ENCODE data around the gene SH3BP2.

The SH3BP2 gene

DNA sequence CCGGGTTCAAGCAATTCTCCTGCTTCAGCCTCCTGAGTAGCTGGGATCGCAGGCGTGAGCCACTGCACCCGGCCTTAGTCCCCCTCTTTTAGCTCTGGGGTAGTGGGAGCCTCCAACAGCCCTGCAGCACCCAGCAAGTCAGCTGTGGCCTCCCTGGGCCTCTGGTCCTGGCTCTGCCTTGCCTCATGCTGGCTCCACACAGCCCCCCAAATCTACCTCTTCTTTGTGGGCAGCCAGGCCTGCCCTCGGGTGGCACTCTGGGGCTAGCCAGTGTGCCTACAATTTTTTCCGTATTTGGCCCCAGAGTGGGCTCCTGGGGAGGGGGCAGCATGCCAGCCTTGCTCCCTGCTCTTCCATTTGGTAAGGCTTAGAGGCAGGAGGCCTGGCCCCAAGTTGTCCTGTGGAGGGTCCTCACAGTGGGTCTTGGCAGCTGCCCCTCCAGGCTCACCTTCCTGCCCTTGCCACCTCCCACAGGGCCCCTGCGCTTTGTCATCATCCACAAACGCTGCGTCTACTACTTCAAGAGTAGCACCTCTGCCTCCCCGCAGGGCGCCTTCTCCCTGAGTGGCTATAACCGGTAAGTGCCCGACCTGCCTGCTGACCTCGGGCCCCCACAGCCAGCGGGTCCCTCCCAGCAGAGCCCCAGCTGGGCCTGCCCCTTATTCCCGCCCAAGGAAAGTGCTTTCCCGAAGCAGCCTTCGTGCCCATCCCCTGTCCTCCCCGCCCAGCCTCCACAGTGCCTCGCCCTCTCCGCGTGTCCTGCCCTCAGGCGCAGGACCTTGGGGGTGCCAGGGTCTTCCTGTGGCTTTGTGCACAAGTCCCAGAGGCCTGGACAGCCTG is 29.8 kb downstream of the SH3BP2 start:
- FAIRE-seq, result no peak

DNA sequence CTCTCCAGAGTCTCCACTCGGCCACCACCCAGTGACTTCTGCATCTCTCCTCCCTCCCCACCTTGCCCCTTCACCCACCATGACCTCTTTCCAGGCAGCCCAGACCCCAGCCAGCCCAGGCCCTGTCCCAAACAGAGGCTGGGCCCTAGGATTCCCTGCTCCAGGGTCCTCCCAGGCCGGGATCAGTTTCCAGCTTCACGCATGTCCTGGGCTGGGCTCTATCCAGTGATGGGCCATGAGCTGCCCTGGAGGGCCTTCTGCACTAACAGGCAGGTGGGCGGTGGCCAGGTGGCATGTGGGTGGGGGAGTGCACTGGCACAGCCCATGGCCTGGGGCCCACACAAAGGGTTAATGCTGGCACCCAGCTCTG is 30.4 kb downstream of the SH3BP2 start:
- no peak for FAIRE-seq

DNA sequence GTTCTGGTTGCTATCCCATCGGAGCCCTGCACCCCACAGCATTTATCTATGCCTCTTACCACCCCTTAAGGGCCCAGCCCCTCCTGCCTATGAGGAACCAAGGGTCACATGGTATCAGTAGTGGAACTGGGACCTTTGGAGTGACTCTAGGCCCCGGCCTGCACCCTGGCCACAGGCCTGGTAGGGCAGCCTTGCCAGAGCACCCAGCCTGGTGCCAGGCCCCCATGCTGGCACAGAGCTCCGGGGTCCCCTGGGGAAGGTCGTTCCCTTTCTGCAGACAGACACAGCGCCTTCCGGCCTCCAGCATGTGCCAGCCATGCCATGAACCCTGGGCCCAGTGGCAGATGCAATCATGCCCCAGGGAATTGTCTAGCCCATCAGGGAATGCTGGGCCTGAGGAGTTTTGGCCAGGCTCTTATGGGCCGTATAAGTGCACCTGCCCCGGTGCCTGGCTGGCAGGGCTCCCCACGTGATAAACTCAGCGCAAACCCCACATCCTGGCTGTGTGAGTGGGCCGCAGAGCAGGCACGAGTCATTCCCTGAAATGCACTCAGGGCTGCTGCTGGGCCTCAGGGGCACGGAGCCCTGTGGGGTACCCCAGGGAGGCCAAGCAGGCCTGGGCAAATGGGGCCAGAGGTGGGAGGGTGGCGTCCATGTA is 30.9 kb downstream of the SH3BP2 start:
- FAIRE-seq, result no peak

GRCh38 chr4:2824329-2824835 is 31.5 kb downstream of the SH3BP2 start:
- no peak for FAIRE-seq

DNA sequence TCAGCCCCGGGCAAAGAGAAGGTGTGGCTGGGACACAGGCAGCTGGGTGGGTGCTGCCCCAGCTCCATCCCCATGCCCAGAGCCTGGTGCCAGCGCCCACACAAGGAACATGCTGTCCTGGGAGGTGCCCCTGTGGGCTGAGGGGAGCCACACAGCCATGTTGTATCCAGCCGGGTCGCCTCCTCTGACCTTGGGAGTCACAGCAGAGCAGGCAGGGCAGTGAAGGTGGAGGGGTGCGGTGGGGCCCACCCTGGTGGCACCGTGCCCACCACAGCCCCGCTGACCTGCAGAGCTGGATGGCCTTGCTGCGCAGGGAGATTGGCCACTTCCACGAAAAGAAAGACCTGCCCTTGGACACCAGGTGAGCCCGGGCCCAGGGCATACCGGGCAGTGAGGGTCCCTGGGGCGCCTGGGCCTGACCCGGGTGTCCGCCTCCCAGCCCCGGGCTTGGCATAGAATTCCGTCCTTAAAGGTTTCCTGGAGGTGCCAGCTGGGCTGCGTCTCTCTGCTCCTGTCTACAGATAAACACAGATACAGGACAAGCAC is 32.0 kb downstream of the SH3BP2 start:
- FAIRE-seq, result no peak

DNA sequence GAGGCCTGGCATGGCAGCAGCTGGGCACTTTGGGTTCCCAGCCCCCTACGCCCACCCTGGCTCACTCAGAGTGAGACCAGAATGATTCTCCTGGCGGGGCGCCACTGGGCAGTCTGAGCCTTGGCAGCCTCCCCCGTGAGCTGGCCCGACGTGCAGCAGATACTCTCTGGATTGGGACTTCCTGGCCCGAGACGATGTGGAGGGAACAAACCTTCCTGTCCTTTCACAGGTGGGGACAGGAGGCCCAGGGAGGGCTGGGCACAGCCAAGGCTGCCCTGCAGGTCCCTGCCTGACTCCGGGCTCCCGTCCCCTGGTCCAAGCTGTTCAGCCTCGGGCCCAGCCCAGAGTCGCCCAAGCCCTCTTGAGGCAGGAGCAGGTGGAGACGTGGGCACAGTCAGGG is 32.9 kb downstream of the SH3BP2 start:
- no peak for FAIRE-seq

DNA sequence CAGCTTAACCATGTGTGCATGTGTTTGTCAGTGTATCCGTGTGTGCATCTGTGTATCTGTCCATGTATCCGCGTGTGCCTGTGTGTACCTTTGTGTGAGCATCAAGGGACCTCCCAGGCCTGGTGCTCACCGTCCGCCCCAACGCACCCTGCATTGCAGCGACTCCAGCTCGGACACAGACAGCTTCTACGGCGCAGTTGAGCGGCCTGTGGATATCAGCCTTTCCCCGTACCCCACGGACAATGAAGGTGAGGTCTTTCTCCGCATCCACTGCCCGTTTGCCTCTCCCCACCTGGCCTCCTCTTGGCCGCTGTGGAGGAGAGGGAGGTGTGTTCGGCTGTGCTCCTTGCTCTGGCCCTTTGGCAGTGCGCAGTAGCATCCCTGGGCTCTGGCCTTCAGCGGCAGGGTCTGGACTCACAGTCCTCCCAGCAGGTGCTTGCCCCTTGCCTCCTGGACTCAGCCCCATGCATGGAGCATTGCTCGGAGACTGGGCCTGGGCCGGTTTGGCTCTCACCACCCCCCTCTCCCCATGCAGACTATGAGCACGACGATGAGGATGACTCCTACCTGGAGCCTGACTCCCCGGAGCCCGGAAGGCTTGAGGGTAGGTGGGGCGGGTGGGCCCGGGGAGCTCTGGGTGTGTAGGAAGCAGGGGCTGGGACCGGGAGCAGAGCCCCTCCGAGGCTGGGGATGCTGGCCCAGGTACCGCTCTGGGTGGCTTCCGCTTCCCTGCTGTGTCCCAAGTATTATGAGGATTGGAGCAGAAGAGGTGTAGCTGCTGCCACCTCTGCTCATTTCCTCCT is 34.4 kb downstream of the SH3BP2 start:
- no peak for FAIRE-seq

DNA sequence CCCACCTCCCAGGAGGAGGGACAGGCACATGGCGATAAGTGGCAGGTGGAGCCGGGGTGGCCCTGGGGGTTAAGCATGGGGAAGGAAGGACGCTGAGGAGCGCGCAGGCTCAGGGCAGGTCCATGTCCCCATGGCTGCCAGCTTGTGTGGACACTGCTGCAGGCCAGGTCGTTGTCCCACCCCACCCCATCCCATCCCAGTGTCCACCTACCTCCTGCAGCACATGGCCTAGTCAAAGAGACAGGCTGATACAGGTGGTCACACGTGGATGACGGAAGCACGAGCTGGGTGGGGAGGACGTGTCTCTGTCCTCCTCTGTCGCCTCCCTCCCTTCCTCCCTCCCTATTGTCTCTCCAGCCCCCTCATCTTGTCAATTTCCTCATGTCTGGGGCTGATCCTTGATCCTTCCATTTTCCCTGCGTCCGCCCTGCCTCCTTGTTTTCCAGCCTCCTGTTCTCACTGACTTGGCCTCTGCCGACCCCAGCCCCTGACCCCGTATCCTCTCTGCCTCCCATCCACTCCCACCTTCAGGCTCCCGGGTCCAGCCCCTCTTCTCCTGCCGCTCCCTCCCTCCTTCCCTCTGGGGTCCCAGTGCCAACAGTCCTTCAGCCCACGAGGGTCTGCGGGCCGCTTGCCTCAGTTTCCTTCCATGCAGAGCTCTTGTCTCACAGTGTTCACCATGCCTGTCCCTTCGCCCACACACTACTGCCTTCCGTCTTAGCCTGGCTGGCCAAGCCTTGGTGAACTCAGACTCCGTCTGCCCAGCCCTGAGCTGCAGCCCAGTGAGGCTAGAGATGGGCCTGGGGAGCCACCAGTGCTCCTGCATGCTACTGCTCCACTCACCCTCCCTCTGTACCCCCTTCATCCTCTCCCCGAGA is 35.2 kb downstream of the SH3BP2 start:
- FAIRE-seq, result no peak

- FAIRE-seq, result no peak
Measured at GRCh38 chr4:2828758-2829181, 35.9 kb downstream of the SH3BP2 start.

- no peak for FAIRE-seq
Measured at GRCh38 chr4:2829321-2829932, 36.5 kb downstream of the SH3BP2 start.

DNA sequence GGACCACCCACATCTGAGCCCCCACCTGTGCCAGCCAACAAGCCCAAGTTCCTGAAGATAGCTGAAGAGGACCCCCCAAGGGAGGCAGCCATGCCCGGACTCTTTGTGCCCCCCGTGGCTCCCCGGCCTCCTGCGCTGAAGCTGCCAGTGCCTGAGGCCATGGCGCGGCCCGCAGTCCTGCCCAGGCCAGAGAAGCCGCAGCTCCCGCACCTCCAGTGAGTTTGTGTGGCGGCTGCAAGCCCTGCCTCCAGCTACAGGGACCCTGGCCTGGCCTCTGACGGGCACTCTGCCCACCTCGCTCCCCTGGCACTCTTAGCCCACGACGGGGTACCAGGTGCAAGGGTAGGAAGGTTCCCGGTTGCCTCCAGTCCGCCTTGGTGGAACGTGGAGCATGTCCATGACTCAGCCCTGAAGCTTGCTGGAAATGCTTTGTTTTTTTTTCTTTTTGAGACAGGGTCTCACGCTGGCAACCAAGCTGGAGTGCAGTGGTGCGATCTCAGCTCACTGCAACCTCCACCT is 37.1 kb downstream of the SH3BP2 start:
- no peak for FAIRE-seq

DNA sequence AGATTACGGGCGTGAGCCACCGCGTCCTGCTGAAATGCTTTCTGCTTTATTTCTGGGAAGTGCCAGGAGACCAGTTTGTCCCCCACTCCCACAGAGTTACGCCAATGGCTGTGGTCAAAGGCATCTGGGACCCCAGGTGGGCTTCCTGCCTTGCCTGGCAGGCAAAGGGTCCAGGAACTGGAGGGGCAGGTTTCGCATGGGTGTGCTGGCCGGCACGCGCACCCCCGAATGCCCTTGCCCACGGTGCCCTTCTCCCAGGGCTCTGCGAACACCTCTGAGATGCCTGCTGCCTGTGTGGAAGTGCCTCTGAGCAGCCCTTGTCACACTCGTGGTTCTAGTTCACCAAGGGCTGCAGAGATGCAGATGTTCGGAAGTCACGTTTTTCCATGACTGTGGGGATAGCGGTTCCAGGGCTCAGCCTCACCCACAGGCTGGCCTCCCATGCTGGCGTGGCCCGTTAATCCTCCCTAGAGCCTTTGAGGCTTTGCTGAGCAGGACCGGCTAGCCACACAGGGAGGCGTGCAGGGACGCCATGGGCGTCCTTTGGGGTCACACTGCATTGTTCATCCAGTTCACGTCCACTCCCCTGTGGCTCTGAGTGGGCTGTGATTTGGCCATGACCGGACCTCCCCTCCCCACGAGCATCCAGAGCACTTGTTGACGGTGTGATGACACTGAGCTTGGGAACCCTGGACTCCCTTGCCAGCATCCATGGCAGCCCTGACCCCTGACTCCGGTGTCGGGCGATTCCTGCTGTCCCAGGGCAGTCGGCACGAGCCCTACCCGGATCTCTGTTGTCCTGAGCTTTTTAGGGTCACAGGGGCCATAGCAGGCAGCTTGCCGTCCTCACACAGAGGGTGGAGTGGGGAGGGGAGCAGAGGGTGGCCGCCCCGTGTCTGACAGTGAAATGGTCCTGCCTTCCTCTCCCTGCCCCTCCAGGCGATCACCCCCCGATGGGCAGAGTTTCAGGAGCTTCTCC is 38.0 kb downstream of the SH3BP2 start:
- no peak for FAIRE-seq

DNA sequence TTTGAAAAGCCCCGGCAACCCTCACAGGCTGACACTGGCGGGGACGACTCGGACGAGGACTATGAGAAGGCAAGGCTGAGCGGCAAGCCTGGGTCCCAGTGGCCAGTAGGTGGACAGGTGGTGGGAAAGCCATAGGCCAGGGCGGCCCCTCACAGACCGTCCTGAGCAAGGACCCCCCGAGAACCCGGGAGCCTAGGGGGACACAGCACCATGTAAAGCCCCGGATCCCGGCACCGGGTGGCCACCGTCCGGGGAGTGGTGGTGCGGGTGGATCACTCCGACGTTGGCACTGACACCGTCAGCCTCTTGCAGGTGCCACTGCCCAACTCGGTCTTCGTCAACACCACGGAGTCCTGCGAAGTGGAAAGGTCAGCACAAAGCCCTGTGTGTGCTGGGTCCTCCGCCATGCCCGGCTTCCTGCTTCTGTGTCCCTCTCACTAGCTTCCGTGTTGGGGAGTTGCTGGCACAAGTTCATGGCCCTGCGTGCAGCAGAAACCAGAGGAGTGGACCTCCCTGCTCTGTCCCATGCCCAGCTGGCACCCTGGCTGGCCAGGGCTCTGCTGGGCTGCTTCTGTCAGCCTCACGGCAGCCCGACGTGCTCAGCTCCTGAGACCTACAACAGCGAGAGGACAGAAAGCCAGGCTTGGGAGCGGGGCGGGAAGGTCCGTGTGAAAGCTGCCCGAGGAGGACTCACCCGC is 38.9 kb downstream of the SH3BP2 start:
- no peak for FAIRE-seq

DNA sequence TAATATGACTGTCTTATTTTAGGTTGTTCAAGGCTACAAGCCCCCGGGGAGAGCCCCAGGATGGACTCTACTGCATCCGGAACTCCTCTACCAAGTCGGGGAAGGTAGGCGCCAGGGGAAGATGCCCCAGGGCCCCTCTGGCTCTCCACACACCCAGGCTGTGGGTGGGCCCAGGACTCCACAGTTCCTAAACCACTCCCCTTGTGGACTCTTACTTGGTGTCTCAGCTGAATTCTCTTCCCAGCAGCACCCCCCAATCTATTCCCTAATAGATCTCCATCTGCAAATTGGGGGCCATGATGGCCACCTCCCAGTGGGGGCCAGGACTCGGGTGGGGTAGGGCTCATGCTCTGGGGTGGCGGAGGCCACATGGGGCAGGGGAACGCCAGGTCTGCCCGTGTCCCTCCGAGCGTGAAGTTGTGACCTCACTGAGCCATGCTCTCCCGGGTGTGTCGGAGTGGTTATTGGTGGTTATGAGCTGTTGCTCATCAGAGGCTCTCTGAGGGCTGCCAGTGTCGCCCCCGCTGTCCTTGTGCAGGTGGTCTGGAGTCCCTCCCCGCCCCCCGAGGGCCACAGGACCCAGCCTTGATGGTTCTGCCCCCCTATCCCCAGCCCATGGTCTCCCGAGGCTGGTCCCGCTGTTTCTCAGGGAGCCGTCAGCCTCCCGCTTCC is 39.6 kb downstream of the SH3BP2 start:
- FAIRE-seq, result no peak

- no peak for FAIRE-seq
Measured at GRCh38 chr4:2832981-2833670, 40.2 kb downstream of the SH3BP2 start.

DNA sequence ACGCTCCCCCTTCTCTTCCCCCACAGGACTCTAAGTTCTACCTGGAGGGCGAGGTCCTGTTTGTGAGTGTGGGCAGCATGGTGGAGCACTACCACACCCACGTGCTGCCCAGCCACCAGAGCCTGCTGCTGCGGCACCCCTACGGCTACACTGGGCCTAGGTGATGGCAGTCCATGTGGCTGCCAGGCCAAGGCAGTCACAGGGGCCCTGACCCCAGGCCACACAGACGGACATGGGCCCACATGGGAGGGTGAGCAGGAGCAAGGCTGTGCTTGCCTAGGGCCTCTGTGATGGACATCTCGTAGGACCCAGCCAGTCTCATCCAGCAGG is 40.8 kb downstream of the SH3BP2 start:
- FAIRE-seq, result no peak

- no peak for FAIRE-seq
Measured at GRCh38 chr4:2834001-2834921, 41.4 kb downstream of the SH3BP2 start.

Data from endometrium (tissue), 2 donors.